Stimulated activated CD4-positive, alpha-beta T cell treated with anti-CD3 and anti-CD28 coated beads, Interleukin-2, amount 100 ng/mL, for 24 hours (primary cell): ENCODE results near the gene NAT8L.

ENCODE experiments used
- DNase-seq, 2 donors: peaks; one replicate each; pipeline ENCODE4 v3.0.0-alpha.2; 2020

NAT8L gene

GRCh38 chr4:2065106-2065930 lies 6.2 kb downstream of the NAT8L start:
- DNase-seq, result no peak

- DNase-seq, result no peak
These were observed 7.0 kb downstream of the NAT8L start for GRCh38 chr4:2066011-2066551.

DNA sequence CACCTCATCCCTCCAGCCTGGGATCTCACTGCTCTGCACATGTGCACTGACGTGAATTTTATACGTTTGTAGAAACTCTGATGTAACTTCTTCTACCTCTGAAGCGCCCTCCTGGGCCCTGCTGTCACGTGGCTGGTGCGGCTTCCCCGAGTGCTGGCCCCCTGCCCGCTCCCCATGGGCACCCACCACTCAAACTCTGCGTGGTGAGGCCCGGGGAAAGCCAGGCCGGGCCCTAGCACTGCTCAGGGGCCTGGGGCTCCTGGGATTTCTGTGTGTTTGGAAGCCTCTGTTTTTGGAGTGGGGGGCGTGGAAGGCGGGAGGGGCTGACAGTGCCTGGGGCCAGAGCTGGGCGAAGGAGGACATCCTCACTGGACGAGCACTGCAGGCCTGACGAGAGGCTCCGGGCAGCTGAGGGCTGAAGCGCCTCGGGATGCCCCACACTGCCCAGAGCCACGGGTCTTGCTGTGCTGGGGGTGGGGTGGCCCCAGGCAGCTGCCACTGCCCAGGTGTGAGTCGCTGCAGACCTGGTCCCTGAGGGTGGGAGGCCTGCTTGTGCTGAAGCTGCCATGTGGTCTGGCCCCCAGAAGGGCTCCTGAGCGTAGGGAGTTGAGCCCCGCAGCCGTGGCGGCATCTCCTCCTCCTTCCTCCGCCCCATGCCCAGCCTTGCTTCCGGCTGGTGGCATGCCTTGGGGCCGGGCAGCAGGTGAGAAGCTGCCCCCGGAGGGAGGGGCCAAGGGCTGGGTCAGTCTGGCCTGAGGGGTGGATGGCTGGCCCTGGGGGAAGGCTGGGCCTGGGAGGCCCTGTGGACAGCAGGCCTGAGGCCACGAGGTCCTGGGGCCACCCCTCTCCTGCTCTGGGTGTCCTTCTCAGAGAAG lies 7.7 kb downstream of the NAT8L start:
- DNase-seq, result no peak

DNA sequence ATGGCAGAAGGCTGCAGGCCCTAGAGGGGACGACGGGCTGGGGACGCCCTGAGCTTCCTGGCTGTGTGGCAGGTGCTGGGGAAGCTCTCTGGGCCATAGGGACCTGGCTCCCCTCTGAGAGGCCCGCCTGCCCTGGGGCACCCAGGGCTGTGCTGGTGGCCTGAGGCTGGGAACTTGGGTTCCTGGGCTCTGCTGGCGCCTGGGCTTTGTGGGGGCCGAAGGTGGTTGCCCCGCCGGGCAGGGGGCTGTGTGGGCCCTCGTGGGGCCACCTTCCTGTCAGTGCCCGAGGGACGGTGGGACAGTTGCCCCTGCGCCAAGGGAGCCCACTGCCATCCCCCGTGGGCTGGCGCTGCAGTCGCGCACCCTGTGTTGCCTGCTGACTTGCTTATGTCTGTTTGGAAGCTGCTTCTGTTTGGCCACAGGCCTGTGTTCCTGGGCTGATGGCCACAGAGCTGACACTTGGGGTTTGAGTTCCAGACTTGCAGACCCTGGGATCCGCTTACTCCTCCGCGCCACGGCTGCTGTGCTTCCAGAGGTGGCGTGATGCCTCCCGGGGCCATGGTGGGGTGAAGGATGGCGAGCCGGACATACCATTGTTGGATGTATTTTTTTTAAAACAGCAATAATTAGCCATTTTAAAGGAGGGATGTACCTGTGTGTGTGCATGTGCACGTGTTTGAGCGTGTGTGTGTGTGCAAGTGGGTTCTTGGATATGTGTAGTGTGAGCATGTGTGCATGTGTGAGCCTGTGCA lies 8.5 kb downstream of the NAT8L start:
- no peak for DNase-seq

- DNase-seq, result no peak
These were observed 9.0 kb downstream of the NAT8L start for GRCh38 chr4:2068198-2068470.

GRCh38 chr4:2068566-2068965 lies 9.4 kb downstream of the NAT8L start:
- no peak for DNase-seq

- no peak for DNase-seq
These were observed 10.2 kb downstream of the NAT8L start for GRCh38 chr4:2069161-2069971.

DNA sequence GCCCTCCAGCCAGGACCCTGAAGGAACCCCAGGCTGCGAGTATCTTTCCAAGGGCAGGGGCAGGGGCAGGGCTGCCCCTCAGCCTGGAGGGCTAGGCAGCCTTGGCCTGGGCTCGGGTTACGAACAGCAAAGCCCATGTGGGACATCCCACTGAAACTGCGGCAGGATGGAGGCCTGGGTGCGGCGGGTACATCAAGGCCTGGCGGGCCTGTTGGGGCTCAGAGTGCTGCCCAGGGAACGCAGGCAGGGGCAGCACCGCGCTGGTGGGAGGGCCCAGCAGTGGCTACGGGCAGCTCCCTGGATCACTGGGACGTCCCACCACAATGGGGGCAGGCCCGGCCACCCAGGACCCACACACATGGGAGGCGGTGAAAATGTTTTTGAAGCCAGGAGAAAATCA lies 10.9 kb downstream of the NAT8L start:
- DNase-seq, result no peak

- no peak for DNase-seq
These were observed 11.5 kb downstream of the NAT8L start for GRCh38 chr4:2070421-2071251.

DNA sequence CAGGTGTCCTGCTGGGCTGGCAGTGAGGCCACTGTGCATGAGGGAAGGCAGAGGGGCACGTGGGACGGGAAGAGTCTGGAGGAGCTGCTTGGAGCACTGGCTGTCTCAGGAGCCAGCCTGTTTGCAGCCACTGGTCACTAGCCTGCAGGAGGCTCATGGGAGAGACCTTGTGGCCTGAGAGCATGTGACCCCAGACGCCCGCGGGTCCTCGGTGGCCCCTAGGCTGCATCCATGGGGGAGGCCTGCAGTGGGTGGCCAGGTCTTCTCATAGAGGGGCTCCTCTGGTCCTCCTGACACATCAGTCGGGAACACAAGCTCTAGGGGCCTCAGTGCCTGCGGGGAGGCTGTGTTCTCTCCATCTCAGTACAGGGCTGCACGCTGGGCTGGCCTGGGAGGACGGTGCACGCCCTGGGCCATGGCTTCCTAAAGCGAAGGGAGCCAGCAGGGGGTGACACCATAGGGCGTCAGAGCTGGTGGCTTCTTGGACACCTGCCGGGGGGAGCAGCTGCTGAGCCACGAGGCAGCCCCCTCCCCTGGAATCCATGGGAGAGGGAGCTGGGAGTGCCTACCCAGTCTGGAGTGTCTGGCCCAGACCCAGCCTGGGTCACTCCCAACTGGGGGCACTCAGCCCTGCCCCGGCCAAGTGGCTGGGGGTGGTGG lies 12.3 kb downstream of the NAT8L start:
- DNase-seq, result no peak

DNA sequence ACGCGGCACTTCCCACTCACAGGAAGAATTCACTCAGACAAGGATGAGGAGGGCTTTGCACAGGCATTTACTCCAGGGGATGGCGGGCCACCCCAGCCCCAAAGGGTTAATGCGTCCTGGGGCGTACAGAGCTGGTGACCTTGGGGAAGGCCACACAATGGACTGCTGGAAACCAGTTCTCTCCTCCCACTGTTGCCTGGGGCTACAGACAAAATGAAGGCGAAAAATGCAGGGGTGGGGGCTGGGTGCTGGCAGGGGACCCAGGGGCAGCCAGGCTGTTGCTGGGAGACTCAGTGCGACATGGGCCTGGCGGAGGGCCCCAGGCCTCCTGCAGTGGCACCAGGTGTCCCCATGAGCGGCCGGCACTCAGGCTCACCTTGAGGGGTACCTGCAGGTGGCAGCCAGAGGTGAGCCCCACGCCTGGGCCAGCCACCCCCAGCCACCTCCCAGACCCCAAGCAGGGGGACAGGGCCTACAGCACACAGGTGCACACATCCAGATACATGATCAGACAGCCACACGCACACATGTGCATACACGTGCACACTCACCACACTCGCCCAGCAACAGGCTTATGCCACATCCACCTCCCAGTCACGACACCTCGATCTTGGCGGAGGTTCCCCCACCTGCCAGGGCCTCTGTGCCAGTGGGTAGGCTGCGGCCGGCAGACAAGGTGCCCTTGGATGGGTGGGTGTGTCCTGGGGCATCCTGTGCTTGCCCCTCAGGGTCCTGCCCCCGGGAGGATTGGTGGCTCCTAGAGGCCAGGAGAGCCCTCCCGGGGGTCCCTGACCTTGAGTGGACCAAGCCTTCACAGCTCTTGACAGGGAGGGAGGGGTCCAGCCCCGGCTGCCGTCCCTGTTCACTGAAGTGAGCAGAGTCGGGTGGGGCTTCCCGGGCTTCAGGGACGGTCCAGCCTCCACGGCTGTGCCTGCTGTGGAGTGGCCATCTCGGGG lies 13.1 kb downstream of the NAT8L start:
- no peak for DNase-seq

- no peak for DNase-seq
These were observed 14.1 kb downstream of the NAT8L start for GRCh38 chr4:2072971-2073807.

DNA sequence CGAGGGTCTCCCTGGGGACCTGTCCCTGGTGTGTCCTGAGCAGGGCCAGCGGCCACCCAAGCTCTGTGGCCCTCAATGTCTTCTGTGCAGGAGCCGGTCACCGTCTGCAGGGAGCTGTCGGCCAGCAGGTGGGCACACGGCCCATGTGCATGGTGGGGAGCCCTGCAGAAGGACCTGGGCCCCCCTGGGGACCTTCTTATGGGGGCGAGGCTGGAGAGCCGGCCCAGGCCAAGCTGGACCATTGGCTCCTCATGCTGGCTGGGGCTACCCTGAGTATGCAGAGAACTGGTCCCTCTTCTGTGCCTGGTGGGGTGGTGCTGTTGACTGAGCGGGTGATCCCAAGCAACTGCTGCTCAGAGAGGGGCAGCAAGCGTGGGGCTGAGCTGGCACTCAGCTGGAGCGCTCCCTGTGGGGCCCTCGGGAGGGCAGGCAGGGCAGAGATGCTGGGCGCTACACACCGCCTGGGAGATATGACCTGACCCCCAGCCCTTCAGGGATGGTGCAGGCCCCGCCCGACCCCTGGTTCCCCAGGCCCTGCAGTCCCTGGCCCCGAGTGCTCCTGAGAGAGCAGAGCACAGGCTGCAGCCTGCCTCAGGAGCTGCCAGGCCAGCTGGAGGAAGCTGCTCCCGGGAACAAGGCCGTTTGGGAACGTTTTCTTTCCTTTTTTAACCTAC lies 14.8 kb downstream of the NAT8L start:
- DNase-seq, result no peak

- DNase-seq, result no peak
These were observed 15.5 kb downstream of the NAT8L start for GRCh38 chr4:2074588-2074987.

- DNase-seq, result no peak
These were observed 16.3 kb downstream of the NAT8L start for GRCh38 chr4:2075171-2075986.

DNA sequence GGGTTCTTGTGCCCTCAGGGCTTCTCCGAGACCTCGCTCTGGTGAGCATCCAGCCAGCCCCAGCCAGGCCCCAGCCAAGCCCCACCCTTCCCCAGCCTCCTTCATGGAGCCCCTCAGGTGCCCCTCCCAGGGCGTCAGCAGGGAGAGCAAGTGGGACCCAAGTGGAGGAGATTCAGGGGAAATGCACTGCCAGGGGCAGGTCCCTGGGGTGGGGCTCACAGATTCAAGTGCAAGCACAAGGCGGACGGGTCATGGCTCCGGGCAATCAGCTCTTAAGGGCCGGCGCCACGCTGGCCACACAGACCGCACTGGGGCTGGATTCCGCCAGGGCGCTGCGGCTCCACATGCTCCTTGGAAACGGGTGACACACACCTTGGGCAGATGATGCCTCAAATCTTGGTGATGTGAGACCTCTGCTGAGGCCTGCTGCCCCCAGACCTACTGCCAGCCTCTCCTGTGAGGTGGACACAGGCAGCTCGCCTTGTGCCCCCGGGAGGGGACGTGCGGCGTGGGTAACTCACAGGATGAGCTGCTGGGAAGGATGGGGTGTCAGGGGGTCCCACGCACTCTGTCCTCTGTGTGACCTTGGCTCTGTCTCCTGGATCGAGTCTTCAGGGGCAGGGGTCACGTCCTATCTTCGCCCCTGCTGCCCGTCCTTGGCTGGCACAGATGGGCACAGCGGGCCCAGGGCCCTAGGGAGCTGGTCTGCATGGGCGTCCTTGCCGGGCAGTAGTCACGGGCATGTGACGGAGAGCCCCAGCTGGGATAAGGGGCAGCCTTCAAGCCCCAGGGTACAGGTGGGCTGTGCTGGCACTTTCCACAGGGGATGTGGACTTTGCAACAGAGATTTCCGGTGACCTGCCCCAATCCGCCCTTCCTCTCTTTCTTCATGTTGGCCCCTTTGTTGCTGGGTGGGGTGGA lies 17.1 kb downstream of the NAT8L start:
- no peak for DNase-seq
